BLaER1 treated with 17β-estradiol and CSF1 and Interleukin-3, amounts not matched to agents 10 nM and 100 nM (cell line): ENCODE data around the gene AGPAT4.

Source experiments
- H3K27ac ChIP-seq, 11 experiments: shearing (Covaris generic); formaldehyde crosslinking; 2 replicates each; pipeline ENCODE4 v1.8.1; 2022
- H3K27me3 ChIP-seq, 11 experiments: shearing (Covaris generic); formaldehyde crosslinking; 2 replicates each; pipeline ENCODE4 v1.8.1; 2022
- H3K36me3 ChIP-seq, 11 experiments: shearing (Covaris generic); formaldehyde crosslinking; 2 replicates each; pipeline ENCODE4 v1.8.1; 2022
- H3K4me1 ChIP-seq, 10 experiments: shearing (Covaris generic); formaldehyde crosslinking; 2 replicates each; pipeline ENCODE4 v1.8.1; 2022
- H3K4me2 ChIP-seq, 11 experiments: shearing (Covaris generic); formaldehyde crosslinking; 2 replicates each; pipeline ENCODE4 v1.8.1; 2022
- H3K4me3 ChIP-seq, 10 experiments: shearing (Covaris generic); formaldehyde crosslinking; 2 replicates each; pipeline ENCODE4 v1.8.1; 2022
- H3K9ac ChIP-seq, 11 experiments: shearing (Covaris generic); formaldehyde crosslinking; 2 replicates each; pipeline ENCODE4 v1.8.1; 2022
- H3K9me3 ChIP-seq, 11 experiments: shearing (Covaris generic); formaldehyde crosslinking; replicated peaks in 1 of 11; 2 replicates each; pipeline ENCODE4 v1.8.1; 2022
- H4K20me1 ChIP-seq, 11 experiments: shearing (Covaris generic); formaldehyde crosslinking; 2 replicates each; pipeline ENCODE4 v1.8.1; 2022
- Cebpa-rat ChIP-seq, 11 experiments: shearing (Covaris generic); IDR thresholded peaks; 2 replicates each; pipeline ENCODE4 v1.8.1; 2022

The AGPAT4 gene

DNA sequence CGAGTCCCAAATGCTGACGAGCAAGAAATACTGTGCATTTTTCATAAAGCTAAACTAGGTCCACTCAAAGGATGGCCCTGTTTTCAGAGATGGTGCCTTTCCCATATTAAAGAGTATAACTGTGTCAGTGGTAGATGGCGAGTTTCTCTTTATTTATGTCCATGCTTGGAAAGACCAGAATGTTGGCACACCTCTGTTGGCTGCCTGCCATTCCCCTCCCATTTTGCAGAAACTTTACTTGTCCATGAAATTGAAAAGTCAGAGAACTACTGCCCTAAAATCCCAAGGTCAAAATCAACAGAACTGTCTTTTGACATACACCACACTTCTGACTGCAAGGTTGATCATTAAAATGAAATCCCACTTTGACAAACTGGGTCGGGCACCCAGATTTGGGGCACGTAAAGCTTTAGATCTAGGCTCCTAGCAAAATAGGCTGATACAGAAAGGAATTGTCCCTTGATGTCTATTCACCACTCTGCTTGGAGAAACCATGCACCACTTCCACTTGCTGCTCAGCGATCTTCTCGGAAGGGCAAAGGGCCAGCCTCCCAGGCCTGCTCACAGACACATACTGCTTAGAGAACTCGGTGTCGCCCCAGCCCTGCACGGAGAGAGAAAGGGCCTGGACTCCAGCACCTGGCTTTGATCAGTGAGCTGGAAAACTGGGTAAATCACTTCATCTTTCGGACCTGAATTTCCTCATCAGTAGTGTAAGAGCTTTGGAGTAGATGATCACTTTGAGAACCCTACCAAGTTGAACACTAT lies 130.0 kb downstream of the AGPAT4 start:
- no peak overlapping the region for H3K4me2 ChIP-seq
- H4K20me1 ChIP-seq = peaks cover 0 to 17% (median 0%) of the 10 kb centered on the region in 11 experiments; a peak in 5 of 22 replicates
- peaks cover 0 to 45% (median 20%) of the 10 kb centered on the region in 11 experiments; a peak in 16 of 22 replicates for H3K36me3 ChIP-seq
- H3K4me1 ChIP-seq = peaks cover 6 to 46% (median 36%) of the 10 kb centered on the region in 10 experiments; a peak in 18 of 20 replicates
- no peak for TF ChIP-seq Cebpa-rat (IDR thresholded peaks at IDR 0.05)
- H3K9me3 ChIP-seq = no peaks in the 10 kb centered on the region
- no peak overlapping the region for H3K27ac ChIP-seq
- H3K27me3 ChIP-seq = no peaks in the 10 kb centered on the region
- no peak overlapping the region for H3K4me3 ChIP-seq
- no peak overlapping the region for H3K9ac ChIP-seq

DNA sequence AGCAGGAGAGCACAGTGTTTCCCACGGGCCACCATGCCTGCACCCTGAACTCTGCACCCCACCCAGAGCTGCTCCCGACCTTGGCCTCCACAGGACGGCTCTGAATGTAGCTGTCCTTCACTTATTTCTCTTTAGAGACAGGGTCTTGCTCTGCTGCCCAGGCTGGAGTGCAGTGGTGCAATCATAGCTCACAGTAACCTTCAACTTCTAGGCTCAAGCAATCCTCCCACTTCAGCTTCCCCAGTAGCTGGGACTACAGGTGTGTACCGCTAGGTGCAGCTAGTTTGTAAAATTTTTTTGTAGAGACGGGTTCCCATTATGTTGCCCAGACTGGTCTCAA lies 130.9 kb downstream of the AGPAT4 start:
- Histone ChIP-seq H3K9ac (no peak overlapping the region), H3K4me1 (peaks cover 6 to 55% (median 42%) of the 10 kb centered on the region in 10 experiments; a peak in 18 of 20 replicates), H3K36me3 (peaks cover 0 to 36% (median 15%) of the 10 kb centered on the region in 11 experiments; a peak in 15 of 22 replicates), H4K20me1 (peaks cover 0 to 17% (median 0%) of the 10 kb centered on the region in 11 experiments; a peak in 6 of 22 replicates), H3K4me3 (no peak overlapping the region), H3K9me3 (no peaks in the 10 kb centered on the region), H3K27ac (no peak overlapping the region), H3K27me3 (no peaks in the 10 kb centered on the region), H3K4me2 (no peak overlapping the region)
- no peak for TF ChIP-seq Cebpa-rat (IDR thresholded peaks at IDR 0.05)

DNA sequence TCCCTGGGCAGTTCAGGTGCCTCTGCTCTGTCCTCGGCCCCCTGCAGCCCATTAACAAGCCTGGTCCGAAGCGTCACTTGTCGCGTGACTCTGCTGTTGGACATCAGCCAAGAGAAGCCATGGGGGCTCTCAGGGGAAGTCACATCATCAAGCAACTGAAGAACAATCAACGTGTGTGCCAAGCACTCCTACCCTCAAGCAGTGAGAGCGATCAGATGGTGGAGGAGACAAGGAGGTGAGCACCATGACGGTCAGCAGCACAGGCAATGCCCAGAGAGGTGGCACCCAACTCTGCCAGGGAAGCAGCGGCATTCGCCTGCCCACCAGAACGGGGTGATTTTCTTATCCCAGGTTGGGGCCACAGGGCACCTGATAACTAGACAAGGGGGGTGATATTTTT lies 132.7 kb downstream of the AGPAT4 start:
- H3K9ac ChIP-seq = no peak overlapping the region
- peak overlapping the region in 6 of 11 experiments; percentile 29 to 75 (median 68); a peak in 11 of 22 replicates for H3K4me2 ChIP-seq
- H3K36me3 ChIP-seq = peaks cover 0 to 28% (median 8%) of the 10 kb centered on the region in 11 experiments; a peak in 12 of 22 replicates
- H3K4me3 ChIP-seq = no peak overlapping the region
- H3K4me1 ChIP-seq = peaks cover 11 to 71% (median 51%) of the 10 kb centered on the region in 10 experiments
- H3K27ac ChIP-seq = no peak overlapping the region
- no peak for TF ChIP-seq Cebpa-rat (IDR thresholded peaks at IDR 0.05)
- no peaks in the 10 kb centered on the region for H3K9me3 ChIP-seq
- H3K27me3 ChIP-seq = no peaks in the 10 kb centered on the region
- peaks cover 0 to 17% (median 0%) of the 10 kb centered on the region in 11 experiments; a peak in 6 of 22 replicates for H4K20me1 ChIP-seq

DNA sequence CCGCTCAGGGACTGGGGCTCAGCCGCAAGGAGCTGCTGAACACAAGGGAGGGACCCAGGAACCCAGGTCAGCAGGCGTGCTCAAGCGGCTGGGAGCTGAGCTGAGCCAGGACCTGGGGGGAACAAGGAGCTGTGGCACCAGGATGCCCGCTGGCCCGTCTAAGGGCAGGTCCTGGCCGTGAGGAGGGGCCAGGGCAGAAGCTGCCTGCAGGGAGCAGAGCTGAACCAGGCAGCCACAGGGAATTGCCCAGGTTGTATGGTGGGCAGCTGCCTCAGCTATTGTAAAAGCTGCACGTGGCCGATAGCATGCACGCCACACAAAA lies 133.3 kb downstream of the AGPAT4 start:
- no peaks in the 10 kb centered on the region for H3K27me3 ChIP-seq
- H4K20me1 ChIP-seq = peaks cover 0 to 17% (median 0%) of the 10 kb centered on the region in 11 experiments; a peak in 6 of 22 replicates
- peaks cover 17 to 77% (median 58%) of the 10 kb centered on the region in 10 experiments for H3K4me1 ChIP-seq
- 0 out of 22 replicates have a peak overlapping the region, but pooled peaks of 1 of the 11 experiments have one; percentile 30 for H3K27ac ChIP-seq
- no peak for TF ChIP-seq Cebpa-rat (IDR thresholded peaks at IDR 0.05)
- peaks cover 0 to 22% (median 1%) of the 10 kb centered on the region in 11 experiments; a peak in 9 of 22 replicates for H3K36me3 ChIP-seq
- no peak overlapping the region for H3K9ac ChIP-seq
- H3K9me3 ChIP-seq = no peaks in the 10 kb centered on the region
- peak overlapping the region in 6 of 11 experiments; percentile 65 to 75 (median 70); a peak in 8 of 22 replicates for H3K4me2 ChIP-seq
- no peak overlapping the region for H3K4me3 ChIP-seq

DNA sequence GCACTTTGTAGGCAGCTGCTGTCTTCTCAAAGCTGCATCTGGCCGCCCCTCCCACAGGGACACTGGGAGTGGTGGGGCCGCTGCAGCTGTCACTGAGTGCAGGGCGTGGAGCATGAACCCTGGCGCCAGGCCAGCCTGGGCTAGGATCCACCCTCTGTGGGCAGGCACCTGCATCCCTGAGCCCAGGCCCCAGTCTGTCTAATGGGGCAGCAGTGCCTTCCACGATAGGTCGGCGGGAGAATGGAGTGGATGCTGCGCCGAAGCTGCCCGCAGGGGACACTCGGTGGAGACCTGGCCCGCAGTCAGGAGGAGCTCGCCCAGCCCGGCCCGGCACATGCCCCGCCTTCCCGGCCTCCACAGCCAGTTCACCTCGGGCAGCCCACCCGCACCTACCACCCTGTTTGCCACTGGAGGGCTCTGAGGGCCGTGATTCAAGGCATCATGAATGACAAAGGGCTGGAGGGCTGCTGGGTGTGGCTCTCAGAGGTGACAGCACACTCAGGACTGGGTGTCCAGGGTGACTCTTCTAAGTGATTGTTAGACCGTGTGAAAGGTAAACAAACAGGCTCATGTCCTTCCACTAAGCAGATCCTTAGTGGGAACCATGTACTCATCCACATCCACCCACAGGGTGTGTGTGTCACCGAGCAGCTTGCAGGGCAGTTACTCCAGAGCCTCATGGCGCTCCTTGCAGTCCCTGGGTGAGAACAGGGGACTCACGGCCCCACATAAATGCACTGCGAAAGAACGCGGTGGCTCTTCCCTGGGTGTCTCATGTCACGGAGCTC lies 133.9 kb downstream of the AGPAT4 start:
- Histone ChIP-seq H3K27me3 (no peaks in the 10 kb centered on the region), H3K4me2 (peak overlapping the region in 10 of 11 experiments; percentile 21 to 75 (median 66); a peak in 18 of 22 replicates), H3K9me3 (no peaks in the 10 kb centered on the region), H3K4me3 (no peak overlapping the region), H3K9ac (peak overlapping the region in 2 of 11 experiments; percentile 5 to 33; a peak in 1 of 22 replicates), H3K36me3 (peaks cover 0 to 21% (median 0%) of the 10 kb centered on the region in 11 experiments; a peak in 8 of 22 replicates), H4K20me1 (peaks cover 0 to 17% (median 0%) of the 10 kb centered on the region in 11 experiments; a peak in 6 of 22 replicates), H3K4me1 (peaks cover 20 to 77% (median 59%) of the 10 kb centered on the region in 10 experiments), H3K27ac (peak overlapping the region in 1 of 11 experiments; percentile 30; a peak in 1 of 22 replicates)
- no peak for TF ChIP-seq Cebpa-rat (IDR thresholded peaks at IDR 0.05)

DNA sequence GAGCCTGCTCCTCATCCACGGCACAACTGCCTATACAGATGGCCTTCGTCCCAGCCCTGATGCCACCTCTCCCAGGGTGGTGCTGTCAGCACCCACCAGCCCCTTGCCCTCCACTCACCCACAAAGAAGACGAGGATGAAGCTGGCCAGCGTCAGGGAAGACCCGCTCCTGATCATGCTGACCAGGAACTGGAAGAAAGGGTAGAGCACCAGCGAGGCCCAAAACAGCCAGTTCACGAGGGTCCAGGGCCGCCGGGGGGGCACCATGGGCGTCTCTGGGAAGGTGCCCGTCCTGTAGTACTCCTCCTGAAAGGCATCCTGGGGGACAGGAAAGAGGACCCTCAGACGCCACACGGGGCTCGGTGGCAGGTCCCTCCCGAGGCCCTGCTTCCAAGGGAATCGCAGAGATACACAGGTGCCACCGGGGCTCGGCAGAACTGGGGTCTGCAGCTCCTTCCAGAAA lies 134.5 kb downstream of the AGPAT4 start:
- Histone ChIP-seq H3K4me1 (peaks cover 20 to 72% (median 58%) of the 10 kb centered on the region in 10 experiments), H3K27me3 (no peaks in the 10 kb centered on the region), H3K4me3 (no peak overlapping the region), H3K9ac (peak overlapping the region in 2 of 11 experiments; percentile 5 to 33; a peak in 1 of 22 replicates), H3K36me3 (peaks cover 0 to 21% (median 5%) of the 10 kb centered on the region in 11 experiments; a peak in 12 of 22 replicates), H4K20me1 (peaks cover 0 to 17% (median 0%) of the 10 kb centered on the region in 11 experiments; a peak in 6 of 22 replicates), H3K4me2 (peak overlapping the region in 10 of 11 experiments; percentile 21 to 75 (median 66); a peak in 18 of 22 replicates), H3K27ac (peak overlapping the region in 5 of 11 experiments; percentile 10 to 35 (median 25); a peak in 4 of 22 replicates), H3K9me3 (no peaks in the 10 kb centered on the region)
- no peak for TF ChIP-seq Cebpa-rat (IDR thresholded peaks at IDR 0.05)

DNA sequence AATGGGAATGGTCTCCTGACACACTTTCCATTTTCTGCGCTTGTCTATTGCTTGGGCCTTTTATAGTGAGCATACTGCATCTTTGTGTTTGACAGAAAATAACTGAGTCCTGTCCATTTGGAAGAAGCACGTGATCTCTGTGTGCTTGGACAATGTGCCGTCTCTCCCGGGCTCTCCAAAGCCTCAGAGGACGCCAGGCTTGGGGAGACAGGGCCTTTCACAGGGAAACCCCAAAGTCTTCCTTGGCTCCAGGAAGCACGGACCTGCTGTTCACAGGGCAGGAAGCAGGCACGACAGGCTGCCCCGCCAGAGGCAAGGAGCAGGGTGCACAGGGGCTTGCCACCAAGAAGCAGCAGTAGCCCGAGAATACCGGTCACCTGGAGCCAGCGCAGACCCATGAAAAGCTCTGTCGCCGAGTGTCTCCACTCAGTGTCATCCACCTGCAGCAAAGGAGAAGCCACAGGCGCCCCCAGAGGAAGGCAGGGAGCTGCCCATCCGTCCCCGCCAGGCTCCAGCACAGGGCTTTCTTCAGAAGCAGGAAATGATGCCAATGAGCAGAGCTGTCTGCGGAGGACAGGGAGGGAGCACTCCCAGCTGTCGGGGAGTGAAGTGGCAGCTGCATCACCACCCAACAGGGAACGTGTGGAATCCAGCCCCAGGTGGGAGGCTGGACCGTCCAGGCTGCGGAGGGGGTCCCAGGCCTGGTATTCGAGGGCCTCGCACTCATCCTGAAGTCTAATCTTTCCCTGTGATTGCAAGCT lies 135.1 kb downstream of the AGPAT4 start:
- H4K20me1 ChIP-seq = peaks cover 0 to 17% (median 0%) of the 10 kb centered on the region in 11 experiments; a peak in 6 of 22 replicates
- H3K4me2 ChIP-seq = peak overlapping the region in 9 of 11 experiments; percentile 21 to 75 (median 66); a peak in 17 of 22 replicates
- H3K36me3 ChIP-seq = peaks cover 0 to 21% (median 9%) of the 10 kb centered on the region in 11 experiments; a peak in 13 of 22 replicates
- H3K4me3 ChIP-seq = no peak overlapping the region
- no peak overlapping the region for H3K9ac ChIP-seq
- peaks cover 20 to 70% (median 58%) of the 10 kb centered on the region in 10 experiments for H3K4me1 ChIP-seq
- no peaks in the 10 kb centered on the region for H3K27me3 ChIP-seq
- TF ChIP-seq Cebpa-rat (IDR thresholded peaks at IDR 0.05) = no peak
- peak overlapping the region in 5 of 11 experiments; percentile 10 to 35 (median 25); a peak in 4 of 22 replicates for H3K27ac ChIP-seq
- no peaks in the 10 kb centered on the region for H3K9me3 ChIP-seq
